ENCODE measurements around the gene TNN. TPM values are rescaled to one million over a fixed set of nuclear protein-coding genes. Genes with fewer than 3 reads are reported as not detected.

The TNN gene
- total and polyA plus RNA-seq, 2 experiments from 2014 or later = 0.18 to 0.31 TPM

GRCh38 chr1:175155473-175155856, 87.8 kb downstream of the TNN start:
- Mint-ChIP-seq H3K27ac (no peak overlapping the region), H3K9me3 (no peaks in the 10 kb centered on the region), H3K27me3 (ENCODE audit: insufficient read depth, low read depth, poor library complexity) (peaks cover 7% of the 10 kb centered on the region)

More at GRCh38 chr1:175155473-175155856, 87.8 kb downstream of the TNN start:
- no peaks in the 10 kb centered on the region for H4K20me1 ChIP-seq (replicated peaks; ENCODE audit: insufficient read depth)
- H3K27ac ChIP-seq (ENCODE audit: low read depth) = no peak overlapping the region
- H3K4me3 ChIP-seq = no peak overlapping the region
- H3K4me2 ChIP-seq = no peak overlapping the region
- H3K27me3 ChIP-seq (ENCODE audit: insufficient read depth) = peaks cover 7% of the 10 kb centered on the region; the same call in 1 of the 2 replicates
- H3K4me3 Mint-ChIP-seq = no peak overlapping the region
- H3K9me2 ChIP-seq (ENCODE audit: insufficient read depth) = 0 out of 2 replicates have a peak, but pooled peaks cover 3% of the 10 kb centered on the region
- ATAC-seq = no peak
- DNase-seq (ENCODE audit: low spot score) = no peak
- no peak for TF ChIP-seq EZH2phosphoT487 (IDR thresholded peaks at IDR 0.05; ENCODE audit: unreplicated experiment)
- TF ChIP-seq JUNB (IDR thresholded peaks at IDR 0.05; ENCODE audit: unreplicated experiment) = no peak
- TF ChIP-seq POLR2AphosphoS5 (IDR thresholded peaks at IDR 0.05; ENCODE audit: low read depth) = no peak
- no peak for TF ChIP-seq ZNF462 (CRISPR knock-in tag; IDR thresholded peaks at IDR 0.05)
- TF ChIP-seq ZNF114 (CRISPR knock-in tag; IDR thresholded peaks at IDR 0.05) = no peak
- TF ChIP-seq ZNF331 (CRISPR knock-in tag; IDR thresholded peaks at IDR 0.05; ENCODE audit: low read depth) = no peak
- TF ChIP-seq ETS1 (IDR thresholded peaks at IDR 0.05) = no peak
- H3K4me1 ChIP-seq (ENCODE audit: insufficient read depth) = peaks cover 8% of the 10 kb centered on the region; the same call in 1 of the 2 replicates
- H2AFZ ChIP-seq = no peak overlapping the region
- no peaks in the 10 kb centered on the region for H3K79me2 ChIP-seq (replicated peaks; ENCODE audit: insufficient read depth)
- H3F3A ChIP-seq (replicated peaks; ENCODE audit: low read depth) = no peaks in the 10 kb centered on the region
- H3K36me3 ChIP-seq (ENCODE audit: insufficient read depth) = no peaks in the 10 kb centered on the region
- peaks cover 23% of the 10 kb centered on the region for H3K4me1 Mint-ChIP-seq
- H3K36me3 Mint-ChIP-seq (ENCODE audit: low read depth) = no peaks in the 10 kb centered on the region

All from GM23338 (cell line).